Gastrocnemius medialis (tissue), 4 donors: Measurements from ENCODE around the gene SCAF11. TPM values are rescaled to one million over a fixed set of nuclear protein-coding genes. Genes with fewer than 3 reads are reported as not detected.

Experiments
- ATAC-seq, 2 donors: fragments of 150-250 bp; one replicate each; pipeline ENCODE4 v1.9.1; 2016
- DNase-seq, 2 donors: peaks; one replicate each; pipeline ENCODE4 v3.0.0-alpha.2; 2019
- H3K27ac ChIP-seq, 4 donors: fragments of 200-600 bp; sonication (generic); 1 replicate in 1 of 4; 2 replicates in 3 of 4; pipeline ENCODE4 v1.5.1; 2016 to 2018; ENCODE audit warnings: mild to moderate bottlenecking in 2 of 4, moderate library complexity in 1 of 4
- H3K27me3 ChIP-seq, 3 donors: fragments of 200-600 bp; sonication (generic) in 2 of 3; 1 replicate in 1 of 3; 2 replicates in 2 of 3; pipeline versions ENCODE4 v1.5.1 to v1.6.0; 2016 to 2019; ENCODE audit warnings: mild to moderate bottlenecking in 1 of 3, moderate library complexity in 1 of 3
- H3K36me3 ChIP-seq, 2 donors: fragments of 200-600 bp; sonication (generic) in 1 of 2; one replicate each; pipeline ENCODE4 v1.5.1; 2017 to 2018
- H3K4me1 ChIP-seq, 2 donors: fragments of 200-600 bp; sonication (generic) in 1 of 2; one replicate each; pipeline ENCODE4 v1.5.1; 2016 to 2017; ENCODE audit warnings: mild to moderate bottlenecking in 2 of 2
- H3K4me3 ChIP-seq, 4 donors: fragments of 200-600 bp; sonication (generic) in 3 of 4; 1 replicate in 1 of 4; 2 replicates in 3 of 4; pipeline ENCODE4 v1.5.1; 2016 to 2019; ENCODE audit warnings: mild to moderate bottlenecking in 2 of 4
- H3K9me3 ChIP-seq, 3 donors: fragments of 200-600 bp; sonication (generic) in 2 of 3; 1 replicate in 1 of 3; 2 replicates in 2 of 3; pipeline ENCODE4 v1.5.1; 2016 to 2019
- POLR2A ChIP-seq, 2 donors: fragments of 450-650 bp; IDR thresholded peaks; one replicate each; pipeline ENCODE4 v1.6.1; 2017; ENCODE audit warnings: antibody characterized with exemption in 2 of 2, mild to moderate bottlenecking in 2 of 2, moderate library complexity in 2 of 2
- in situ Hi-C, 4 donors: fragments of 200-750 bp; cut with MboI; loops; one replicate each; pipeline versions ENCODE4 v1.15.0 to v1.8.0; 2017; ENCODE audit warnings: low sequenced_read_pairs in 4 of 4
- intact Hi-C: fragments of 100-400 bp; cut with DNase I; formaldehyde crosslinking; loops from one replicate; pipeline ENCODE4 v1.15.1; 2023; ENCODE audit warnings: low total_unique reads
- total RNA-seq, 4 donors: library from RNA; depleted of rRNA; stranded (reverse); fragments of >200 nt; gene quantifications; one replicate each; pipeline versions ENCODE4 v1.1.0 to v1.2.3, GENCODE V29; 2016
- TF ChIP-seq, protein P1 (sequence below), 5 experiments: fragments of 450-650 bp in 3 of 5; fragments of 200-600 bp in 2 of 5; sonication (generic) in 2 of 5; IDR thresholded peaks in 4 of 5; conservative IDR thresholded peaks in 1 of 5; 1 replicate in 4 of 5; 2 replicates in 1 of 5; pipeline ENCODE4 v1.5.1; 2016 to 2019; ENCODE audit warnings: antibody characterized with exemption in 5 of 5, mild to moderate bottlenecking in 3 of 5, moderate library complexity in 3 of 5

The SCAF11 gene
- total RNA-seq, 4 donors from 2014 or later: 69.9 to 101 (median 97.7) TPM

DNA sequence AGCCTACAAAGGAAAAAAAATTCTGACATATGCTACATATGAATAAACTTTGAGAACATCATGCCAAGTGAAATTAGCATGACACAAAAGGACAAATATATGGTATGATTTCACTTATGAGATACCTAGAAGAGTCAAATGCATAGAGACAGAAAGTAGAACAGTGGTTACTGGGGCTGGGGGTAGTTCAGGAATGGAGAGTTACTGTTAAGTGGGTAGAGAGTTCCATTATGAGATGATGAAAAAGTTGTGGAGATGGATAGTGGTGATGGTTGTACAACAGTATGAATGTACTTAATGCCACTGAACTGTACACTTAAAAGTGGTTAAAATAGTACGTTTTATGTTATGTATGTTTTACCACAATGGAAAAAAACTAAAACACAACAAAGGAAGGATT lies 92.3 kb downstream of the SCAF11 start:
- Histone ChIP-seq H3K36me3 (peaks cover 4 to 39% of the 10 kb centered on the region in 2 donors), H3K9me3 (no peaks in the 10 kb centered on the region), H3K4me3 (no peak overlapping the region), H3K27me3 (no peaks in the 10 kb centered on the region), H3K4me1 (no peaks in the 10 kb centered on the region), H3K27ac (no peak overlapping the region)
- intact Hi-C loops: no loop called here
- DNase-seq: no peak
- ATAC-seq: no peak
- in situ Hi-C loops: no loop called here
- no peak for TF ChIP-seq POLR2A (IDR thresholded peaks at IDR 0.05)
- TF ChIP-seq, protein P1, sequence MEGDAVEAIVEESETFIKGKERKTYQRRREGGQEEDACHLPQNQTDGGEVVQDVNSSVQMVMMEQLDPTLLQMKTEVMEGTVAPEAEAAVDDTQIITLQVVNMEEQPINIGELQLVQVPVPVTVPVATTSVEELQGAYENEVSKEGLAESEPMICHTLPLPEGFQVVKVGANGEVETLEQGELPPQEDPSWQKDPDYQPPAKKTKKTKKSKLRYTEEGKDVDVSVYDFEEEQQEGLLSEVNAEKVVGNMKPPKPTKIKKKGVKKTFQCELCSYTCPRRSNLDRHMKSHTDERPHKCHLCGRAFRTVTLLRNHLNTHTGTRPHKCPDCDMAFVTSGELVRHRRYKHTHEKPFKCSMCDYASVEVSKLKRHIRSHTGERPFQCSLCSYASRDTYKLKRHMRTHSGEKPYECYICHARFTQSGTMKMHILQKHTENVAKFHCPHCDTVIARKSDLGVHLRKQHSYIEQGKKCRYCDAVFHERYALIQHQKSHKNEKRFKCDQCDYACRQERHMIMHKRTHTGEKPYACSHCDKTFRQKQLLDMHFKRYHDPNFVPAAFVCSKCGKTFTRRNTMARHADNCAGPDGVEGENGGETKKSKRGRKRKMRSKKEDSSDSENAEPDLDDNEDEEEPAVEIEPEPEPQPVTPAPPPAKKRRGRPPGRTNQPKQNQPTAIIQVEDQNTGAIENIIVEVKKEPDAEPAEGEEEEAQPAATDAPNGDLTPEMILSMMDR (IDR thresholded peaks at IDR 0.05 in 4 of 5, conservative IDR thresholded peaks at IDR 0.05 in 1 of 5): no peak

DNA sequence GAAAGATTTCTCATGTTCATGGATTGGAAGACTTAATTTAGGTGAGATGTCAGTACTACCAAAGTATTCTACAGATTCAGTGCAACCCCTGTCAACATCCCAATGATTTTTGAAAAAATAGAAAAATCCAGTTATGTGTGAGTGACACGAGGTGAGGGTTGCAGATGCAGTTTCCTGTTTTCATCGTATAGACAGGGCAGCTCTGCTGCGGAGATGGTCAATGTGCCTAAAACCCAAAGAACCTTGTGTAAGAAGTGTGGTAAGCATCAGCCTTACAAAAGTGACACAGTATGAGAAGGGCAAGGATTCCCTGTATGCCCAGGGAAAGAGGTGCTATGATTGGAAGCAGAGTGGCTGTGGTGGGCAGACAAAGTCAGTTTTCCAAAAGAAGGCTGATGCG lies 94.4 kb downstream of the SCAF11 start:
- intact Hi-C loops (no loop called here), in situ Hi-C loops (no loop called here)
- Histone ChIP-seq H3K36me3 (peaks cover 4 to 54% of the 10 kb centered on the region in 2 donors), H3K4me3 (no peak overlapping the region), H3K4me1 (peaks cover 0 to 5% of the 10 kb centered on the region in 2 donors), H3K27ac (no peak overlapping the region), H3K27me3 (no peaks in the 10 kb centered on the region), H3K9me3 (no peaks in the 10 kb centered on the region)
- TF ChIP-seq, protein P1 (IDR thresholded peaks at IDR 0.05 in 4 of 5, conservative IDR thresholded peaks at IDR 0.05 in 1 of 5): no peak
- TF ChIP-seq POLR2A (IDR thresholded peaks at IDR 0.05): no peak
- ATAC-seq (no peak), DNase-seq (no peak)

DNA sequence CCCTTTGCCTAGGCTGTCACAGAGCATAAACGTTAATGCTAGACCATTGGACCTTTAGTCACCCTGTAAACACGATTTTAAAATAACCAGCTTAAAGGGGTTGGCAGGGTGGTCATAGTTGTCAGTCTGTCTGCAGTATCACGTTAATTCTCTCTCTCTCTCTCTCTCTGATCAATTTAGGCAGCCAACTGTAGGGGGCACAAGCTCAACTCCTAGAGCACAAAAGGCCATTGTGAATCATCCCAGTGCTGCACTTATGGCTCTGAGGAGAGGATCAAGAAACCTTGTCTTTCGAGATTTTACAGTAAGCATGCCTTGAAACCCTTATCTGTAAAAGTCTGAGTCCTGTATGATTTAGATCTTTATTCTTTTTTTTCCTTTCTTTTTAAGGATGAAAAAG lies 97.1 kb downstream of the SCAF11 start:
- H3K27ac ChIP-seq: no peak overlapping the region
- no peak overlapping the region for H3K4me3 ChIP-seq
- no peaks in the 10 kb centered on the region for H3K27me3 ChIP-seq
- TF ChIP-seq, protein P1 (IDR thresholded peaks at IDR 0.05 in 4 of 5, conservative IDR thresholded peaks at IDR 0.05 in 1 of 5): no peak
- H3K9me3 ChIP-seq: no peaks in the 10 kb centered on the region
- H3K4me1 ChIP-seq: peaks cover 0 to 5% of the 10 kb centered on the region in 2 donors
- intact Hi-C loops (no loop called here), in situ Hi-C loops (no loop called here)
- no peak for DNase-seq
- ATAC-seq: no peak
- H3K36me3 ChIP-seq: peaks cover 4 to 54% of the 10 kb centered on the region in 2 donors

DNA sequence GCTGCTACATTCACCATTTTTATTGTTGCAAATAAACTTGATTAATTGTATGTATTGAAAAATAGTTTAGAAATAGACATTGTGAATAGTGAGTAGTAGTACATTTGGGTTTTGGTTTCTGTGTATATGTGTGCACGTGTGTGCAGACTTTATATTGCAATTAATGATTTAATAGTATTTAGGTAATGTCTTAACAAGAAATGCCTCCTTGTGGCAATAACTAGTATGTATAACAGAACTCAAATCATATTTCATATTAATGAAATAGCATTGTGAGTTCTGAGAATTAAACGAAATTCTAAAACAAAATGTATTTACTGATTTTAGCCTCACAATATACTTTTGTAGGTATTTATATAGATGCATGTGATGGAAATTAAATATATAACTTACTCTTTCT lies 100.1 kb downstream of the SCAF11 start:
- DNase-seq (no peak), ATAC-seq (no peak)
- in situ Hi-C loops: no loop called here
- Histone ChIP-seq H3K27ac (no peak overlapping the region), H3K27me3 (no peaks in the 10 kb centered on the region), H3K9me3 (no peaks in the 10 kb centered on the region), H3K4me1 (peaks cover 0 to 5% of the 10 kb centered on the region in 2 donors), H3K4me3 (no peak overlapping the region), H3K36me3 (peaks cover 4 to 42% of the 10 kb centered on the region in 2 donors)
- intact Hi-C loops: no loop called here
- TF ChIP-seq POLR2A (IDR thresholded peaks at IDR 0.05): no peak
- TF ChIP-seq, protein P1 (IDR thresholded peaks at IDR 0.05 in 4 of 5, conservative IDR thresholded peaks at IDR 0.05 in 1 of 5): no peak

DNA sequence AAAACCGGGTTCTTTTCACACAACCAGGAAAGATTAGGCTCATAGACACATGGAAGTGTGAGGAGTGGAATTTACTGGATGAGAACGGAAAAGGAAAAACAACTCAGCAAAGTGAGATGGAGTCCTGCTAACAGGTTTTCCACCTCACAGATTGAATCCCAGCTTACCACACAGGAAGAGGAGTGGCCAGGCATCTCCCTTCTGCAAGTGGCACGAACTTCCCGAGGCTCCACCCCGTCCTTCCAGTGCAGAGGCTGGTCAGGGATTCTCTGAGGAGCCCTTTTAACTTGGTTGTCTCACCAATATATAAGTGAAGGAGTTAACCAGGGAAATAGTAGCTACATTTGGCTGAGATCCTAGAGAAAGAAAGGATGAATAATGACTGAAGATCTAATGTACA lies 102.8 kb downstream of the SCAF11 start:
- Histone ChIP-seq H3K4me3 (no peak overlapping the region), H3K9me3 (no peaks in the 10 kb centered on the region), H3K4me1 (peaks cover 0 to 5% of the 10 kb centered on the region in 2 donors), H3K27ac (no peak overlapping the region), H3K27me3 (no peaks in the 10 kb centered on the region), H3K36me3 (peaks cover 0 to 16% of the 10 kb centered on the region in 2 donors)
- intact Hi-C loops (no loop called here), in situ Hi-C loops (no loop called here)
- TF ChIP-seq, protein P1 (IDR thresholded peaks at IDR 0.05 in 4 of 5, conservative IDR thresholded peaks at IDR 0.05 in 1 of 5): no peak
- TF ChIP-seq POLR2A (IDR thresholded peaks at IDR 0.05): no peak
- DNase-seq: no peak
- no peak for ATAC-seq
